SH-SY5Y (cell line): ENCODE data around the gene RHOBTB1.

Experiments used
- GATA2 ChIP-seq: IDR thresholded peaks from 2 replicates; pipeline ENCODE4 v1.6.1; 2011; ENCODE audit warnings: mild to moderate bottlenecking, low read depth, low read length
- GATA3 ChIP-seq: IDR thresholded peaks from 2 replicates; pipeline ENCODE4 v1.6.1; 2011; ENCODE audit warnings: low read depth, mild to moderate bottlenecking, low read length, moderate library complexity

- TF ChIP-seq GATA2 (no peak), GATA3 (no peak)
Measured at GRCh38 chr10:60906411-60906810, 37.6 kb downstream of the RHOBTB1 start.
